ENCODE results near the gene SCARF2. TPM values are rescaled to one million over a fixed set of nuclear protein-coding genes. Genes with fewer than 3 reads are reported as not detected.

SCARF2 gene
- total and polyA plus RNA-seq, 2 of the 8 experiments (the other 6 are each of a cell fraction or from before 2014, with no cell fraction given) = 4.2 to 9.8 TPM

GRCh38 chr22:20383538-20383937, 54.1 kb downstream of the SCARF2 start:
- ChIA-PET CTCF (ENCODE audit: partially characterized antibody) (no interaction called here), POLR2A (ENCODE audit: partially characterized antibody) (no interaction called here)
- no peak overlapping the region for H3K14ac ChIP-seq (ENCODE audit: insufficient read length)
- H3K23me2 ChIP-seq (ENCODE audit: low read depth, low read length) = no peaks in the 10 kb centered on the region
- H4K8ac ChIP-seq (ENCODE audit: extremely low read depth, insufficient read depth, low read length) = no peak overlapping the region
- no peak overlapping the region for H3K56ac ChIP-seq (replicated peaks; ENCODE audit: insufficient read length, low read depth, low read length)
- no peak overlapping the region for H2AK5ac ChIP-seq (ENCODE audit: low read depth, low read length)
- no peak for FAIRE-seq
- H3K79me1 ChIP-seq (ENCODE audit: low read depth, low read length) = no peaks in the 10 kb centered on the region
- 97% methylated on average over 9 of the region's 9 CpGs; no CpG with 5 or more reads in 1 of the 2 experiments for WGBS, 2 experiments (ENCODE audit: extremely low coverage in 1 of 2, insufficient coverage in 1 of 2, insufficient read length in 1 of 2, insufficient replicate concordance in 2 of 2, low coverage in 1 of 2, low lambda C conversion rate in 2 of 2, missing lambda C conversion rate in 1 of 2)
- no peaks in the 10 kb centered on the region for H3K36me3 ChIP-seq (ENCODE audit: control insufficient read depth in 2 of 4, insufficient read depth in 4 of 4, low read length in 3 of 4)
- H3K79me2 ChIP-seq (ENCODE audit: control insufficient read depth in 1 of 2, insufficient read depth in 2 of 2, low read length in 2 of 2) = no peaks in the 10 kb centered on the region
- TF ChIP-seq MAX (IDR thresholded peaks at IDR 0.05) = no peak
- TF ChIP-seq TCF12 (IDR thresholded peaks at IDR 0.05; ENCODE audit: low read depth, low read length) = no peak
- TF ChIP-seq CHD1 (IDR thresholded peaks at IDR 0.05; ENCODE audit: low read depth, low read length) = no peak
- TF ChIP-seq RFX5 (IDR thresholded peaks at IDR 0.05; ENCODE audit: borderline replicate concordance, low read depth, low read length) = no peak
- TF ChIP-seq CTCF (IDR thresholded peaks at IDR 0.05; ENCODE audit: control extremely low read depth in 1 of 3, insufficient read depth in 1 of 3, low read depth in 1 of 3, low read length in 3 of 3) = no peak
- TF ChIP-seq HDAC6 (IDR thresholded peaks at IDR 0.05; ENCODE audit: low read depth, low read length) = no peak
- no peak for TF ChIP-seq JUND (IDR thresholded peaks at IDR 0.05; ENCODE audit: low read length)
- no peak for TF ChIP-seq FOSL1 (IDR thresholded peaks at IDR 0.05; ENCODE audit: insufficient read depth, low read depth, low read length)
- no peak for TF ChIP-seq JUN (IDR thresholded peaks at IDR 0.05; ENCODE audit: low read depth, low read length)
- TF ChIP-seq BCL11A (IDR thresholded peaks at IDR 0.05; ENCODE audit: low read depth in 2 of 2, low read length in 2 of 2) = no peak
- TF ChIP-seq ATF3 (IDR thresholded peaks at IDR 0.05; ENCODE audit: insufficient read depth, low read depth, low read length) = no peak
- no peak for TF ChIP-seq SIRT6 (IDR thresholded peaks at IDR 0.05; ENCODE audit: low read length)
- no peak overlapping the region for H3K4me2 ChIP-seq (ENCODE audit: insufficient read depth in 1 of 2, low read depth in 2 of 2, low read length in 2 of 2)
- no peak overlapping the region for H2BK15ac ChIP-seq (ENCODE audit: low read length)
- H2BK5ac ChIP-seq (ENCODE audit: low read depth, low read length) = no peak overlapping the region
- no peak for DNase-seq (ENCODE audit: low read depth in 1 of 2, low spot score in 2 of 2)
- H3K27me3 ChIP-seq (replicated peaks in 1 of 4; ENCODE audit: control insufficient read depth in 3 of 4, extremely low read depth in 1 of 4, insufficient read depth in 3 of 4, low read length in 3 of 4) = no peaks in the 10 kb centered on the region
- peaks cover 0 to 4% (median 0%) of the 10 kb centered on the region in 4 experiments; a peak in 2 of 7 replicates for H3K4me1 ChIP-seq (replicated peaks in 1 of 4; ENCODE audit: control insufficient read depth in 3 of 4, insufficient read depth in 4 of 4, low read length in 3 of 4)
- H4K91ac ChIP-seq (replicated peaks; ENCODE audit: insufficient read length, low read length) = no peak overlapping the region
- no peak overlapping the region for H4K5ac ChIP-seq (ENCODE audit: insufficient read length, low read depth, low read length)
- no peak overlapping the region for H2BK120ac ChIP-seq (replicated peaks; ENCODE audit: low read depth, low read length)
- no peak overlapping the region for H2BK12ac ChIP-seq (ENCODE audit: low read depth, low read length)
- no peak overlapping the region for H3K4me3 ChIP-seq (ENCODE audit: extremely low read depth in 1 of 4, insufficient read depth in 2 of 4, low read depth in 3 of 4, low read length in 4 of 4)
- H3K9ac ChIP-seq (replicated peaks in 1 of 4; ENCODE audit: extremely low read depth in 1 of 4, low read depth in 3 of 4, low read length in 3 of 4) = no peak overlapping the region
- H3K18ac ChIP-seq (ENCODE audit: extremely low read depth, low read length) = no peak overlapping the region
- no peaks in the 10 kb centered on the region for H3K9me3 ChIP-seq (ENCODE audit: insufficient read depth in 2 of 2, low read depth in 1 of 2, low read length in 1 of 2)
- H3K27ac ChIP-seq (ENCODE audit: low read depth, low read length) = no peak overlapping the region
- H3K4ac ChIP-seq (replicated peaks; ENCODE audit: insufficient read length, low read depth, low read length) = no peak overlapping the region
- H4K20me1 ChIP-seq (replicated peaks in 1 of 2; ENCODE audit: control insufficient read depth in 1 of 2, insufficient read depth in 2 of 2, low read length in 2 of 2) = no peaks in the 10 kb centered on the region
- H2BK20ac ChIP-seq (ENCODE audit: low read length) = no peak overlapping the region
- H2AFZ ChIP-seq (ENCODE audit: low read length) = no peak overlapping the region
- no peak overlapping the region for H3K23ac ChIP-seq (ENCODE audit: insufficient read length)
